Islet of Langerhans (tissue), 1 donor: ENCODE measurements around the gene DAB2.

Experiments used
- FAIRE-seq: peaks from one replicate; lab custom pipeline; 2011; peaks lifted over from hg19 to GRCh38; lab: Jason Lieb, UNC

Gene DAB2

GRCh38 chr5:39447968-39448367 lies 23.2 kb upstream of the DAB2 start:
- no peak for FAIRE-seq

- FAIRE-seq = no peak
Observed at GRCh38 chr5:39447059-39447458, 22.3 kb upstream of the DAB2 start.

- no peak for FAIRE-seq
Observed at GRCh38 chr5:39446231-39446630, 21.5 kb upstream of the DAB2 start.

- FAIRE-seq = no peak
Observed at GRCh38 chr5:39443911-39444310, 19.1 kb upstream of the DAB2 start.

GRCh38 chr5:39442991-39443390 lies 18.2 kb upstream of the DAB2 start:
- no peak for FAIRE-seq

GRCh38 chr5:39441838-39442237 lies 17.1 kb upstream of the DAB2 start:
- FAIRE-seq = no peak

GRCh38 chr5:39440958-39441624 lies 16.3 kb upstream of the DAB2 start:
- no peak for FAIRE-seq

GRCh38 chr5:39440192-39440957 lies 15.6 kb upstream of the DAB2 start:
- peak; percentile 43 for FAIRE-seq

GRCh38 chr5:39439582-39440162 lies 14.9 kb upstream of the DAB2 start:
- no peak for FAIRE-seq

- no peak for FAIRE-seq
Observed at GRCh38 chr5:39437467-39437866, 12.7 kb upstream of the DAB2 start.

- FAIRE-seq = no peak
Observed at GRCh38 chr5:39433848-39434247, 9.1 kb upstream of the DAB2 start.

- no peak for FAIRE-seq
Observed at GRCh38 chr5:39432696-39433530, 8.1 kb upstream of the DAB2 start.

- no peak for FAIRE-seq
Observed at GRCh38 chr5:39430461-39430860, 5.7 kb upstream of the DAB2 start.

- no peak for FAIRE-seq
Observed at GRCh38 chr5:39428640-39429039, 3.9 kb upstream of the DAB2 start.

GRCh38 chr5:39427633-39428032 lies 2.9 kb upstream of the DAB2 start:
- FAIRE-seq = no peak

- no peak for FAIRE-seq
Observed at GRCh38 chr5:39427229-39427628, 2.4 kb upstream of the DAB2 start.

- FAIRE-seq = no peak
Observed at GRCh38 chr5:39426746-39427105, 1.9 kb upstream of the DAB2 start.

- no peak for FAIRE-seq
Observed at GRCh38 chr5:39426051-39426745, 1.4 kb upstream of the DAB2 start.

- no peak for FAIRE-seq
Observed at GRCh38 chr5:39423331-39423751, 1.4 kb downstream of the DAB2 start.

GRCh38 chr5:39422728-39423285 lies 2.0 kb downstream of the DAB2 start:
- no peak for FAIRE-seq

GRCh38 chr5:39422036-39422606 lies 2.7 kb downstream of the DAB2 start:
- FAIRE-seq = no peak
